Testis (tissue), 3 donors: ENCODE data around the gene CDYL. TPM values are rescaled to one million over a fixed set of nuclear protein-coding genes. Genes with fewer than 3 reads are reported as not detected.

Experiments
- DNase-seq: peaks from one replicate; pipeline ENCODE4 v3.0.0-alpha.2; 2019
- H3K27ac ChIP-seq, 2 donors: fragments of 200-600 bp; sonication (generic); one replicate each; pipeline ENCODE4 v1.5.1; 2019
- H3K27me3 ChIP-seq: fragments of 200-600 bp; sonication (generic); one replicate; pipeline ENCODE4 v1.5.1; 2019
- H3K36me3 ChIP-seq: fragments of 200-600 bp; sonication (generic); one replicate; pipeline ENCODE4 v1.5.1; 2017; ENCODE audit warnings: low read depth; ENCODE audit errors: missing control alignments
- H3K4me1 ChIP-seq: fragments of 200-600 bp; sonication (generic); one replicate; pipeline ENCODE4 v1.5.1; 2019
- H3K4me3 ChIP-seq, 2 donors: fragments of 200-600 bp; sonication (generic); one replicate each; pipeline ENCODE4 v1.5.1; 2017 to 2019
- H3K9me3 ChIP-seq: fragments of 200-600 bp; sonication (generic); one replicate; pipeline ENCODE4 v1.5.1; 2017
- POLR2A ChIP-seq: fragments of 450-650 bp; IDR thresholded peaks from one replicate; pipeline ENCODE4 v1.6.1; 2017; ENCODE audit warnings: antibody characterized with exemption, mild to moderate bottlenecking, moderate library complexity
- WGBS, 2 donors: methylation state at CpG; one replicate each; pipeline ENCODE4 v1.1.5; 2018; 5-methylcytosine and 5-hydroxymethylcytosine counted together
- intact Hi-C: fragments of 100-400 bp; cut with DNase I; formaldehyde crosslinking; loops from one replicate; pipeline ENCODE4 v1.15.1; 2023; ENCODE audit warnings: low total_unique reads
- polyA plus RNA-seq: library from polyadenylated mRNA; stranded (reverse); fragments of 350-450 nt; fragmentation: Illumina TruSeq; extraction: RNeasy Lipid Tissue Mini Kit (QIAGEN cat#74804); gene quantifications from one replicate; pipeline ENCODE4 v1.2.3, GENCODE V29; 2014; ENCODE audit warnings: low read depth, low replicate concordance; ENCODE audit not compliant: insufficient read depth
- total RNA-seq, 2 donors: library from RNA; depleted of rRNA; stranded (reverse); fragments of >200 nt; gene quantifications; one replicate each; pipeline ENCODE4 v1.2.3, GENCODE V29; 2016
- TF ChIP-seq, protein P1 (sequence below), 3 experiments: fragments of 450-650 bp in 2 of 3; fragments of 200-600 bp in 1 of 3; sonication (generic) in 1 of 3; IDR thresholded peaks; one replicate each; pipeline ENCODE4 v1.5.1; 2016 to 2019; ENCODE audit warnings: antibody characterized with exemption in 3 of 3, mild to moderate bottlenecking in 2 of 3, moderate library complexity in 1 of 3

CDYL gene
- total and polyA plus RNA-seq, 3 donors from 2014 or later = 26.8 to 72.8 (median 46.3) TPM

- no peak for DNase-seq
- no peak overlapping the region for H3K4me3 ChIP-seq
- H3K9me3 ChIP-seq = no peaks in the 10 kb centered on the region
- no peaks in the 10 kb centered on the region for H3K27me3 ChIP-seq
- H3K36me3 ChIP-seq = no peaks in the 10 kb centered on the region
- TF ChIP-seq, protein P1, sequence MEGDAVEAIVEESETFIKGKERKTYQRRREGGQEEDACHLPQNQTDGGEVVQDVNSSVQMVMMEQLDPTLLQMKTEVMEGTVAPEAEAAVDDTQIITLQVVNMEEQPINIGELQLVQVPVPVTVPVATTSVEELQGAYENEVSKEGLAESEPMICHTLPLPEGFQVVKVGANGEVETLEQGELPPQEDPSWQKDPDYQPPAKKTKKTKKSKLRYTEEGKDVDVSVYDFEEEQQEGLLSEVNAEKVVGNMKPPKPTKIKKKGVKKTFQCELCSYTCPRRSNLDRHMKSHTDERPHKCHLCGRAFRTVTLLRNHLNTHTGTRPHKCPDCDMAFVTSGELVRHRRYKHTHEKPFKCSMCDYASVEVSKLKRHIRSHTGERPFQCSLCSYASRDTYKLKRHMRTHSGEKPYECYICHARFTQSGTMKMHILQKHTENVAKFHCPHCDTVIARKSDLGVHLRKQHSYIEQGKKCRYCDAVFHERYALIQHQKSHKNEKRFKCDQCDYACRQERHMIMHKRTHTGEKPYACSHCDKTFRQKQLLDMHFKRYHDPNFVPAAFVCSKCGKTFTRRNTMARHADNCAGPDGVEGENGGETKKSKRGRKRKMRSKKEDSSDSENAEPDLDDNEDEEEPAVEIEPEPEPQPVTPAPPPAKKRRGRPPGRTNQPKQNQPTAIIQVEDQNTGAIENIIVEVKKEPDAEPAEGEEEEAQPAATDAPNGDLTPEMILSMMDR (IDR thresholded peaks at IDR 0.05) = no peak
- no peak for TF ChIP-seq POLR2A
- H3K4me1 ChIP-seq = peaks cover 4% of the 10 kb centered on the region
- WGBS, 2 donors = 44 to 49% methylated on average over 7 of the region's 7 CpGs
- intact Hi-C loops = no loop called here
- no peak overlapping the region for H3K27ac ChIP-seq
Observed at GRCh38 chr6:4768815-4769214, 7.4 kb upstream of the CDYL start.

GRCh38 chr6:4772750-4773149, 3.5 kb upstream of the CDYL start:
- Histone ChIP-seq H3K4me1 (peaks cover 13% of the 10 kb centered on the region), H3K27me3 (no peaks in the 10 kb centered on the region), H3K27ac (no peak overlapping the region), H3K9me3 (no peaks in the 10 kb centered on the region), H3K4me3 (no peak overlapping the region), H3K36me3 (no peaks in the 10 kb centered on the region)
- 46 to 56% methylated on average over 5 of the region's 5 CpGs for WGBS, 2 donors
- TF ChIP-seq POLR2A = no peak
- TF ChIP-seq, protein P1 (IDR thresholded peaks at IDR 0.05) = no peak
- intact Hi-C loops = no loop called here
- no peak for DNase-seq

GRCh38 chr6:4773181-4773580, 3.0 kb upstream of the CDYL start:
- peaks cover 16% of the 10 kb centered on the region for H3K4me1 ChIP-seq
- H3K9me3 ChIP-seq = no peaks in the 10 kb centered on the region
- TF ChIP-seq, protein P1 (IDR thresholded peaks at IDR 0.05) = no peak
- no peak for TF ChIP-seq POLR2A
- DNase-seq = no peak
- no peaks in the 10 kb centered on the region for H3K36me3 ChIP-seq
- no peak overlapping the region for H3K27ac ChIP-seq
- 46 to 48% methylated on average over 7 of the region's 7 CpGs for WGBS, 2 donors
- no peaks in the 10 kb centered on the region for H3K27me3 ChIP-seq
- H3K4me3 ChIP-seq = no peak overlapping the region
- intact Hi-C loops = no loop called here

DNA sequence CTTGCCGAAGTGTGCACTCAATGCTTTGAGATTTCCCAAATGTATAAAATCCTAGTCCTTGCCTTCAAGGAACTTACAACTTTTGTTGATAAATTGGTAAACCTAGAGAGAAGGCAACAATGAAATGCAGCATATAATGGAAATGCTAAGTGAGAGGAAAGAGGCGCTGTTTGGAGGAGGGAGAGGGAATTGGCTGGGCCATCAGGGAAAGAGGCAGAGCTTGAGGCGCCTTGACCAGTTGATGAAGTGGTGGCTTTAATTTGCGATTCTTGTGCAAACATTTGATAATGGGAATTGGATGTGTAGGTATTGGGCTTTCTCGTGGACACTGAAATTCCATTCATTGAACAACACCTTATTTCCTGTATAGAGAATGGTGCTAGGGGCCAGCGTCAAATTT, 1.9 kb upstream of the CDYL start:
- H3K9me3 ChIP-seq = no peaks in the 10 kb centered on the region
- peaks cover 19% of the 10 kb centered on the region for H3K4me1 ChIP-seq
- no peak overlapping the region for H3K27ac ChIP-seq
- no peak overlapping the region for H3K4me3 ChIP-seq
- no peaks in the 10 kb centered on the region for H3K36me3 ChIP-seq
- WGBS, 2 donors = 28 to 30% methylated on average over 6 of the region's 6 CpGs
- TF ChIP-seq, protein P1 (IDR thresholded peaks at IDR 0.05) = no peak
- TF ChIP-seq POLR2A = no peak
- no peak for DNase-seq
- H3K27me3 ChIP-seq = no peaks in the 10 kb centered on the region
- intact Hi-C loops = no loop called here

DNA sequence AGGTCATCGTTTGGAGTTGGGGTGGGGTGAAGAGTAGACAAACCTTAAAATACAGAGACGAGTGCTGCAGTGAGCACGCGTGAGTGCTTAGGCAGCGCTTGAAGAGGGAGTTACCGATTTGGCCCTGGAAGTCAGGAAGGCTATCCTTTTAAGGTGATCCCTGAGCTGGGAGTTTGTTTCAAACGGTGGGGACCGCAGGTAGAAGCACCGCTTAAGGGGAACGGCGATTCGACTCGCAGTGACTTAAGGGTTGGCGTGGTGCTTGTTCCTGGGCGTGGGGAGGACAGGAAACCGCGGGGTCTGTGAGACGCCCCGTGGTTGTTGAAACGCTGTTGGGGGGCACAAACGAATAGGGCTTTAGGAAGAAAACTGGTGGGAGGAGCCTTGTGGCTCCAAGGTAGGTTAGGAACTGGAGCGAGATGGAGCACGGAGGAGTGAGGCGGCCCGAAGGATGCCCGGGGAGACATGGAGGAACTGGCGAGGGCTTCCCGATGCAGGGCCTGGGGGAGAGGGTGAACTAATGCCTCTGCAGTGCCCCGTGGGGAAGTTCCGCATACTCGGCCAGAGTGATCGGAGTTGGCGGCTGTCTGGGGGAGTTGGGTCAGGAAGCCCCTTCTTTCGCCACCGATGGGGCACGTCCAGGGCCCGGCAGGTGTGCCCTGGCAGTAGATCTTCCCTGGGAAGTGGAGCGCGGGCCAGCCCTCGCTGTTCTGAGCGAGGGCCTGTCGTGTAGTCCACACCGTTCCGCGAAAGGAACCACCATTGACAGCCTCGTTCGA, 1.3 kb upstream of the CDYL start:
- Histone ChIP-seq H3K36me3 (no peaks in the 10 kb centered on the region), H3K4me1 (peaks cover 19% of the 10 kb centered on the region), H3K27ac (peak overlapping the region; percentile 50 to 76), H3K27me3 (no peaks in the 10 kb centered on the region), H3K4me3 (peak overlapping the region; percentile 65 to 67), H3K9me3 (no peaks in the 10 kb centered on the region)
- DNase-seq = peak; percentile 34
- TF ChIP-seq, protein P1 (IDR thresholded peaks at IDR 0.05) = no peak
- no peak for TF ChIP-seq POLR2A
- intact Hi-C loops = no loop called here
- WGBS, 2 donors = 3 to 6% methylated on average over 36 to 39 of the region's 47 CpGs
